Brain microvascular endothelial cell (primary cell): ENCODE results near the gene KNDC1.

Experiments used
- DNase-seq: peaks from one replicate; pipeline ENCODE4 v3.0.0-alpha.2; 2020
- H3K27ac ChIP-seq: fragments of 250-450 bp; sonication (Bioruptor Pico); 2 replicates; pipeline ENCODE4 v1.5.1; 2020; ENCODE audit warnings: mild to moderate bottlenecking, moderate library complexity
- H3K27me3 ChIP-seq: fragments of 250-450 bp; sonication (Bioruptor Pico); replicated peaks from 2 replicates; pipeline ENCODE4 v1.5.1; 2020; ENCODE audit warnings: mild to moderate bottlenecking
- H3K36me3 ChIP-seq: fragments of 250-450 bp; sonication (Bioruptor Pico); replicated peaks from 2 replicates; pipeline ENCODE4 v1.5.1; 2020; ENCODE audit warnings: mild to moderate bottlenecking
- H3K4me3 ChIP-seq: 2 replicates; pipeline ENCODE4 v1.5.1; 2011; ENCODE audit warnings: low read depth, mild to moderate bottlenecking, control low read depth, low read length, moderate library complexity
- in situ Hi-C: cut with HindIII; loops from 2 replicates; pipeline ENCODE4 v1.10.0; 2017; ENCODE audit warnings: low sequenced_read_pairs, low pct_ligation_motif_present
- TF ChIP-seq, protein P1 (sequence below): IDR thresholded peaks from 2 replicates; pipeline ENCODE4 v1.5.1; 2011; ENCODE audit warnings: low read depth, mild to moderate bottlenecking, moderate library complexity, low read length, control low read depth, inconsistent platforms; ENCODE audit errors: missing control alignments

KNDC1 gene

DNA sequence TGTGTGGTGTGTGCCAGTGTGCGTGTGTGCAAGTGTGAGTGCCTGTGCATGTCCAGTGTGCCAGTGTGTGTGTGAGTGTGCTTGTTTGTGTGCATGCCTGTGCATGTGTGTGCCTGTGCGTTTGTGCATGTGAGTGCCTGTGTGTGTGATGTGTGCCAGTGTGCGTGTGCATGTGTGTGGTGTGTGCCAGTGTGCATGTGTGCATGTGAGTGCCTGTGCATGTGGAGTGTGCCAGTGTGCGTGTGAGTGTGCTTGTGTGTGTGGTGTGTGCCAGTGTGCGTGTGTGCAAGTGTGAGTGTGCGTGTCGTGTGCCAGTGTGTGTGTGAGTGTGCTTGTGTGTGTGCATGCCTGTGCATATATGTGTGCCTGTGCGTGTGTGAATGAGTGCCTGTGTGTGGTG, 38.5 kb upstream of the KNDC1 start:
- Histone ChIP-seq H3K27ac (no peak overlapping the region), H3K36me3 (no peaks in the 10 kb centered on the region), H3K27me3 (no peaks in the 10 kb centered on the region), H3K4me3 (no peak overlapping the region)
- in situ Hi-C loops = no loop called here
- TF ChIP-seq, protein P1, sequence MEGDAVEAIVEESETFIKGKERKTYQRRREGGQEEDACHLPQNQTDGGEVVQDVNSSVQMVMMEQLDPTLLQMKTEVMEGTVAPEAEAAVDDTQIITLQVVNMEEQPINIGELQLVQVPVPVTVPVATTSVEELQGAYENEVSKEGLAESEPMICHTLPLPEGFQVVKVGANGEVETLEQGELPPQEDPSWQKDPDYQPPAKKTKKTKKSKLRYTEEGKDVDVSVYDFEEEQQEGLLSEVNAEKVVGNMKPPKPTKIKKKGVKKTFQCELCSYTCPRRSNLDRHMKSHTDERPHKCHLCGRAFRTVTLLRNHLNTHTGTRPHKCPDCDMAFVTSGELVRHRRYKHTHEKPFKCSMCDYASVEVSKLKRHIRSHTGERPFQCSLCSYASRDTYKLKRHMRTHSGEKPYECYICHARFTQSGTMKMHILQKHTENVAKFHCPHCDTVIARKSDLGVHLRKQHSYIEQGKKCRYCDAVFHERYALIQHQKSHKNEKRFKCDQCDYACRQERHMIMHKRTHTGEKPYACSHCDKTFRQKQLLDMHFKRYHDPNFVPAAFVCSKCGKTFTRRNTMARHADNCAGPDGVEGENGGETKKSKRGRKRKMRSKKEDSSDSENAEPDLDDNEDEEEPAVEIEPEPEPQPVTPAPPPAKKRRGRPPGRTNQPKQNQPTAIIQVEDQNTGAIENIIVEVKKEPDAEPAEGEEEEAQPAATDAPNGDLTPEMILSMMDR = no peak
- no peak for DNase-seq

DNA sequence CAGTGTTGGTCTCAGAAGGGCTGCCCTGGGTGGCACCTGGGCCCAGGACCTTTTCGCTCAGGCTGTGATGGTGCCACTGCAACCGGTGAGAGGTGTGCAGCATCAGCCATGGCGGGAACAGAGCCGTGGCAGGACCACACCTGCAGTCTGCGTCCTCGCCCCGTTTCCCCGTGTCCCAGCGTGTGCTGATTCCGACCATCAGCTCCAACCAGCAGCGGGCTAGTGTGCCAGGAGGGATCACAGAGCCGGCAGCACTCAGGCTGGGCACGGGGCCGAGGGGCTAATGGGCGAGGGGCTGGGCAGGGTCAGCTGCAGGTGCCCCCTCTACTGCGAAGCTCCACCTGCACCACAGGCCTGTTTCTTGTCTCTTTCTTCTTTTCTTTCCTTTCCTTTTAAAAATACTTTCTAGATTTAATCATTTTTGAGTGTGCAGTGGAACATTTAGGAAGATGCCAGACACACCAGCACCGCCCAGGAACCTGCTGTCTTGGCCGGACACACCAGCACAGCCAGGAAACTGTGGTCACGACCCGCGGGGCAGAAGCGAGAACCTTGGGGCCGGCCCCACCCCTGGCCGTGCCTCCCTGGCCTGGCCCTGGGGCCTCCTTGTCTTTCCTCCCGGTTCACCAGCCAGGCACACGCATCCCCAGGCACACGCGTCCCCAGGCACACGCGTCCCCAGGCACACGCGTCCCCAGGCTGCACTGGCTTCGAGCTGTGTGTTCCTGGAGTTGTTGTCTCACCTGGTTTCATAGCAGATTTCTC, 37.7 kb upstream of the KNDC1 start:
- Histone ChIP-seq H3K36me3 (no peaks in the 10 kb centered on the region), H3K27ac (no peak overlapping the region), H3K27me3 (no peaks in the 10 kb centered on the region), H3K4me3 (no peak overlapping the region)
- no peak for DNase-seq
- in situ Hi-C loops = no loop called here
- TF ChIP-seq, protein P1 = no peak

DNA sequence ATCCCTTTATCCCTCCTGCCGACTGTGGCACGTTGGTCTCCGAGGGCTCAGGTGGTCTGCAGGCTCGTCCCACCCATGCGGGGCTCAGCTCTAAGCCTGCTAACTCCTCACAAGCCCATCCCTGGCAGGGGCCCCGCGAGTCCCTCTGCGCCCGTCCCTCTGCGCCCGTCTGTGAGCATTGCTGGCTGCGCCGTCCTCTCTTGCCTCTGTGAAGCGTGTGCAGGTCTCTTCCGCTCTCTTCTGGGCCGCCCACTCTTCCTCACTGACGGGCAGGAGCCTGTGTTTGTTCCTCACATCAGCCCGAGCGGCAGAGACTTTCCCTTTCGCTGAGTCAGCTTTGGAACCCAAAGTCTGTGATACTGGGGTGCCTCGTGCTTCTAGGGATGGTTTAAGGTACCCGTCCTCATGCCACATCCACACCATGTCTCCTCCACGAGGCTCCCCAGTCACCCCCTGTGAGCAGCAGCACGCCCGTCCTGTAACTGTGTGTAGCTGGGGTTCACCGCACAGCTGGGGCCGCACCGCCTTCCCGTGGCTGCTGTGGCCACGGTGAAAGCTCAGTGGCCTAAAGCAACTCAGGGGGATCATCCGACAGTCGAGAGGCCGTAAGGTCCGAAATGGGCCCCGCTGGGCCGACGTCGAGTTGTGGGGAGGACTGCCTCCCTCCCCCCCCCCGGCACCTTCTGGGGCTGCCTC, 36.8 kb upstream of the KNDC1 start:
- Histone ChIP-seq H3K27ac (no peak overlapping the region), H3K4me3 (no peak overlapping the region), H3K36me3 (no peaks in the 10 kb centered on the region), H3K27me3 (no peaks in the 10 kb centered on the region)
- TF ChIP-seq, protein P1 = no peak
- in situ Hi-C loops = no loop called here
- DNase-seq = no peak

DNA sequence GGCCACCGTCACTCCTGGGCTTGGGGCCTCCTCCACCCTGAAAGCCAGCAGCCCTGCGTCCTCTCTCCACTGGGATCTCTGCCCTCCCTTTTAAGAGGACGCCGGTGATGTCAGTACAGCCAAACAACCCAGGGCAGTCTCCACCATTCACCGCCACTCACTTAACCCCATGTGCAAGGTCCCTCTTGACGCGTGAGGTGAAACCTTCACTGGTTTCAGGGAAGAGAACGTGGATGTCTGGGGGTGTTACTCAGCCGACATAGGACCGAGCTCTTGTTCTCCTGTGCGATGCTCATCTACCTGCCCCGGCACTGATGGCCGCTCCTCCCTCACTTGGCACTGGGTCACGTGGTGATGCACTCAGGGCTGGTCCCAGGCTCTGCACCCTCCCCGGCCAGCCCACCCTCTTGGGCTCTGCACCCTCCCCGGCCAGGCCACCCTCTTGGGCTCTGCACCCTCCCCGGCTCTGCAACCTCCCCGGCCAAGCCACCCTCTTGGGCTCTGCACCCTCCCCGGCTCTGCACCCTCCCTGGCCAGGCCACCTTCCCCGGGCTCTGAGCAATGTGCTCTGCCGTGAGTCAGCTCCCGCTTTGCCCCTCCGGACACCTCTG, 36.2 kb upstream of the KNDC1 start:
- Histone ChIP-seq H3K4me3 (no peak overlapping the region), H3K27me3 (no peaks in the 10 kb centered on the region), H3K36me3 (no peaks in the 10 kb centered on the region), H3K27ac (no peak overlapping the region)
- no peak for DNase-seq
- in situ Hi-C loops = no loop called here
- TF ChIP-seq, protein P1 = no peak

DNA sequence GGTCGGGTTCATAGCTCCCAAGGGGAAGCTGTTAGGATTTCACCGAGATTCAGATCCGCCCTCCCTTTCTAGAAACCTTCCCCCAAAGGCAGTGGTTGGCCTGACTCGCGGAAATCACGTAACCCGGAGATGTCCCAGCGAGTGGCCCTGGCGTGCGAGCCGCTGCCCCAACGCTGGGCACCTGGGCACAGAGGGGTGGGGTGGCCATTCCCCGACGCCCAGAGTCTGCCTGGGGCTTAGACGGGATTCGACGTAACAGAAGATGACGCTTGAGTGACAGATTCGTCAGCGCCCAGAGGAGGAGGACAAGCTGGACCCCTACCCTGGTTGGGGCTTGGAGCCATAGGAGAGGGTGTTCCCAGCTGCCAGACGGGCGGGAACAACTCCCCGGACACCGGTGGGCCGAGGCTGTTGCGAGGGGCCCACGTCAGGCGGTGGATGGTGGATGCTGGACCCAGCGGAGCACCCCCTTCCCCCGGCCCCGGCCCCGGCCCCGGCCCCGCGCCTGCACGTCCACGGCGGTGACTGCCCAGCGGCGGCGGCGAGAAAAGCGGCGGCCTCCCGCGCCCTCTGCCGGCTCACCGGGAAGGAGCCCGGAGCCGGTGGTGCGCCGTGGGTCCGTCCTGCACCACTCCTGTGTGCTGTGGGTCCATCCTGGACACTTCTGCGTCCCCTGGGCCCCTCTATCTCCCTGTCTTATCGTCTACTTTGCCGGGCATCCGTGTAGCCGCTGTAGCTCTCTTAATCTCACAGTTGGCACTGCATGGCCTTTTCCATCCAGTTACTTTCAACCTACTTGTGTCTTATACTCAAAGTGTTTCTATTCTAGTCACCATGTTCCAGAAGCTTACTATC, 35.4 kb upstream of the KNDC1 start:
- Histone ChIP-seq H3K27ac (no peak overlapping the region), H3K27me3 (no peaks in the 10 kb centered on the region), H3K4me3 (no peak overlapping the region), H3K36me3 (no peaks in the 10 kb centered on the region)
- DNase-seq = peak; percentile 6
- in situ Hi-C loops = no loop called here
- TF ChIP-seq, protein P1 = peak; percentile 37
